GM12878 (cell line): ENCODE results near the gene SUMF1. TPM values are rescaled to one million over a fixed set of nuclear protein-coding genes. Genes with fewer than 3 reads are reported as not detected.

Source experiments
- ATAC-seq: fragments of 200-7000 bp; cut with Tn5 transposase; 3 replicates; pipeline ENCODE4 v1.9.1; 2020; ENCODE audit warnings: mild to moderate bottlenecking, moderate library complexity
- BruUV-seq: library from RNA; stranded (reverse); fragments of 400-500 nt; replicated peaks from 2 replicates; lab custom pipeline; 2021; lab: Mats Ljungman, UMichigan
- CTCF ChIA-PET: fragments of 300-600 bp; sonication (Branson Sonifier 250); formaldehyde crosslinking; extraction: SDS; loops from one replicate; lab custom pipeline; 2021; ENCODE audit warnings: inconsistent platforms; lab: Yijun Ruan, JAX
- POLR2A ChIA-PET: fragments of 350-600 bp; formaldehyde crosslinking; extraction: SDS; loops from one replicate; lab custom pipeline; 2021; ENCODE audit warnings: inconsistent platforms; lab: Charles Lee
- RAD21 ChIA-PET: fragments of 300-600 bp; sonication (Branson Sonifier 250); formaldehyde crosslinking; loops from one replicate; lab custom pipeline; 2023; ENCODE audit warnings: antibody characterized with exemption; ENCODE audit not compliant: unreplicated experiment; lab: Charles Lee
- SMC1A ChIA-PET: fragments of 300-600 bp; sonication (Branson Sonifier 250); formaldehyde crosslinking; loops from one replicate; lab custom pipeline; 2023; ENCODE audit not compliant: unreplicated experiment, uncharacterized antibody; lab: Charles Lee
- DNase-seq: peaks from one replicate; pipeline ENCODE4 v3.0.0-alpha.2; 2011; ENCODE audit warnings: low read depth, low spot score
- FAIRE-seq: peaks from 3 replicates; lab custom pipeline; 2011; peaks lifted over from hg19 to GRCh38; lab: Jason Lieb, UNC
- H2AFZ ChIP-seq: 2 replicates; pipeline ENCODE4 v1.6.0; 2011; ENCODE audit warnings: low read depth, low read length, control low read depth; ENCODE audit not compliant: control insufficient read depth
- H3K27ac ChIP-seq: 2 replicates; pipeline ENCODE4 v1.5.1; 2011; ENCODE audit warnings: control low read depth; ENCODE audit not compliant: control insufficient read depth, insufficient read depth
- H3K27me3 ChIP-seq, 2 experiments: replicated peaks in 1 of 2; 2 replicates each; pipeline versions ENCODE4 v1.6.0 to v1.6.1; 2011; ENCODE audit warnings: low read length in 1 of 2; ENCODE audit not compliant: control insufficient read depth in 2 of 2, insufficient read depth in 2 of 2
- H3K36me3 ChIP-seq, 2 experiments: 2 replicates each; pipeline ENCODE4 v1.5.1; 2011; ENCODE audit warnings: low read length in 1 of 2; ENCODE audit not compliant: control insufficient read depth in 2 of 2, insufficient read depth in 2 of 2
- H3K4me1 ChIP-seq: 2 replicates; pipeline ENCODE4 v1.6.1; 2011; ENCODE audit warnings: mild to moderate bottlenecking, low read length, moderate library complexity, mixed read lengths; ENCODE audit not compliant: control insufficient read depth, insufficient read depth
- H3K4me2 ChIP-seq: 2 replicates; pipeline ENCODE4 v1.6.0; 2011; ENCODE audit warnings: control low read depth; ENCODE audit not compliant: control insufficient read depth, insufficient read depth
- H3K4me3 ChIP-seq: fragments of 200-600 bp; sonication (generic); 2 replicates; pipeline ENCODE4 v1.5.1; 2016
- H3K79me2 ChIP-seq: 2 replicates; pipeline ENCODE4 v1.6.0; 2011; ENCODE audit warnings: low read length; ENCODE audit not compliant: control insufficient read depth, insufficient read depth
- H3K9ac ChIP-seq: 2 replicates; pipeline ENCODE4 v1.8.0; 2011; ENCODE audit warnings: low read length, control low read depth, mixed read lengths; ENCODE audit not compliant: control insufficient read depth, insufficient read depth
- H3K9me3 ChIP-seq: replicated peaks from 3 replicates; pipeline ENCODE4 v1.5.1; 2011; ENCODE audit warnings: mild to moderate bottlenecking, low read length; ENCODE audit not compliant: control insufficient read depth, insufficient read depth
- H4K20me1 ChIP-seq: 2 replicates; pipeline ENCODE4 v1.6.0; 2011; ENCODE audit not compliant: control insufficient read depth, insufficient read depth
- ASH2L ChIP-seq: fragments of 300-600, 200-600 bp; sonication (generic); IDR thresholded peaks from 2 replicates; pipeline ENCODE4 v1.6.1; 2017; ENCODE audit warnings: low read depth, mild to moderate bottlenecking, borderline replicate concordance
- CBX3 ChIP-seq: fragments of 200-600 bp; sonication (generic); IDR thresholded peaks from 2 replicates; pipeline ENCODE4 v1.6.1; 2016; ENCODE audit warnings: low read depth, borderline replicate concordance
- CREB1 ChIP-seq: IDR thresholded peaks from 2 replicates; pipeline ENCODE4 v1.6.1; 2012; ENCODE audit warnings: low read depth, mild to moderate bottlenecking, inconsistent platforms
- EED ChIP-seq: sonication (generic); IDR thresholded peaks from 2 replicates; pipeline ENCODE4 v1.6.1; 2016; ENCODE audit warnings: antibody characterized with exemption, low read depth
- ESRRA ChIP-seq: IDR thresholded peaks from 2 replicates; pipeline ENCODE4 v1.6.1; 2012; ENCODE audit warnings: mild to moderate bottlenecking, low read length, improper control_type of control experiment
- EZH2 ChIP-seq: IDR thresholded peaks from 2 replicates; pipeline ENCODE4 v1.6.1; 2012; ENCODE audit warnings: low read depth, mild to moderate bottlenecking, control low read depth, inconsistent platforms, low read length, borderline replicate concordance; ENCODE audit not compliant: control insufficient read depth
- GATAD2B ChIP-seq: fragments of 450-650 bp; conservative IDR thresholded peaks from 2 replicates; pipeline ENCODE4 v1.6.1; 2017; ENCODE audit warnings: low read depth, mild to moderate bottlenecking, moderate library complexity
- HDAC6 ChIP-seq: fragments of 200-600 bp; sonication (generic); IDR thresholded peaks from one replicate; pipeline ENCODE4 v1.8.0; 2017; ENCODE audit warnings: antibody characterized with exemption; ENCODE audit not compliant: unreplicated experiment
- IKZF2 ChIP-seq, 2 experiments: fragments of 450-650 bp; IDR thresholded peaks; 2 replicates each; pipeline ENCODE4 v1.6.1; 2017; ENCODE audit warnings: mild to moderate bottlenecking in 2 of 2, moderate library complexity in 2 of 2
- KAT2A ChIP-seq: conservative IDR thresholded peaks from 2 replicates; pipeline ENCODE4 v1.6.1; 2011; ENCODE audit warnings: low read depth, low read length; ENCODE audit not compliant: control insufficient read depth
- KLF5 ChIP-seq: fragments of 450-650 bp; IDR thresholded peaks from 2 replicates; pipeline ENCODE4 v1.6.1; 2014; ENCODE audit warnings: mild to moderate bottlenecking; ENCODE audit not compliant: partially characterized antibody
- MAX ChIP-seq: IDR thresholded peaks from 2 replicates; pipeline ENCODE4 v1.6.1; 2012; ENCODE audit warnings: low read depth, low read length, improper control_type of control experiment
- RBBP5 ChIP-seq: fragments of 200-600 bp; sonication (generic); conservative IDR thresholded peaks from 2 replicates; pipeline ENCODE4 v1.6.1; 2016
- RELB ChIP-seq: fragments of 450-650 bp; IDR thresholded peaks from 2 replicates; pipeline ENCODE4 v1.6.1; 2017; ENCODE audit warnings: low read depth, mild to moderate bottlenecking, moderate library complexity
- SMARCA5 ChIP-seq: fragments of 450-650 bp; IDR thresholded peaks from 2 replicates; pipeline ENCODE4 v1.6.1; 2017; ENCODE audit warnings: mild to moderate bottlenecking
- SPI1 ChIP-seq: IDR thresholded peaks from 2 replicates; pipeline ENCODE4 v1.6.1; 2011; ENCODE audit warnings: low read depth, mild to moderate bottlenecking, low read length, moderate library complexity, borderline replicate concordance; ENCODE audit not compliant: insufficient read depth
- SREBF1 ChIP-seq: IDR thresholded peaks from 2 replicates; pipeline ENCODE4 v1.6.1; 2012; ENCODE audit warnings: mild to moderate bottlenecking, low read length
- ZNF274 ChIP-seq: IDR thresholded peaks from one replicate; pipeline ENCODE4 v1.8.0; 2011; ENCODE audit not compliant: insufficient read length, insufficient read depth
- ZNF687 ChIP-seq: fragments of 450-650 bp; IDR thresholded peaks from 2 replicates; pipeline ENCODE4 v1.6.1; 2017; ENCODE audit warnings: mild to moderate bottlenecking, moderate library complexity
- in situ Hi-C: fragments of 300-500 bp; cut with MboI; formaldehyde crosslinking; loops from 9 replicates; pipeline ENCODE4 v1.14.3; 2018; ENCODE audit warnings: mixed read lengths
- intact Hi-C: fragments of 100-400 bp; cut with micrococcal nuclease; formaldehyde crosslinking; loops from one replicate; pipeline ENCODE4 v1.14.2; 2022; ENCODE audit not compliant: unreplicated experiment
- polyA plus RNA-seq, 11 experiments: library from polyadenylated mRNA; depleted of rRNA in 4 of 11; unstranded in 6 of 11; stranded (reverse) in 5 of 11; fragments of >200 nt; fragmentation: Nextera tagmentation in 4 of 11; fragmentation: Illumina TruSeq in 1 of 11; extraction: Ambion mirVana in 4 of 11; extraction: Trizol in 1 of 11; gene quantifications; 1 replicate in 1 of 11; 2 replicates in 10 of 11; pipeline versions ENCODE4 v1.2.1 to v1.2.3, GENCODE V29; 2011 to 2016; ENCODE audit warnings: inconsistent platforms in 2 of 11, missing spikeins in 2 of 11, low read depth in 1 of 11
- total RNA-seq, 4 experiments: library from RNA; depleted of rRNA in 3 of 4; stranded (reverse); fragments of >200 nt in 3 of 4; fragmentation: Illumina TruSeq in 1 of 4; extraction: Trizol in 1 of 4; gene quantifications; 2 replicates each; pipeline versions ENCODE4 v1.2.1 to v1.2.3, GENCODE V29; 2013 to 2021

SUMF1 gene
- total and polyA plus RNA-seq, 10 of the 15 experiments (the other 5 are each of a cell fraction or from before 2014, with no cell fraction given): 3.2 to 14.3 (median 8.5) TPM

GRCh38 chr3:4438296-4438695, 28.8 kb downstream of the SUMF1 start (continued):
- TF ChIP-seq RBBP5 (no peak), ZNF687 (no peak)

- no peak for ATAC-seq
- intact Hi-C loops: no loop called here
- RAD21 ChIA-PET: no interaction called here
- POLR2A ChIA-PET: no interaction called here
- Histone ChIP-seq H3K4me3 (no peak overlapping the region), H3K79me2 (no peaks in the 10 kb centered on the region), H3K27me3 (no peaks in the 10 kb centered on the region), H3K36me3 (no peaks in the 10 kb centered on the region; a peak in 1 of 4 replicates), H3K27ac (no peak overlapping the region), H4K20me1 (no peaks in the 10 kb centered on the region), H3K4me2 (no peak overlapping the region), H3K9ac (no peak overlapping the region), H3K9me3 (no peaks in the 10 kb centered on the region; the same call in 1 of the 3 replicates), H2AFZ (no peak overlapping the region), H3K4me1 (peaks cover 3% of the 10 kb centered on the region; the same call in 1 of the 2 replicates)
- BruUV-seq: no TSS peak
- no peak for DNase-seq
- no peak for FAIRE-seq
- TF ChIP-seq SMARCA5: no peak
- TF ChIP-seq ASH2L: no peak
- no peak for TF ChIP-seq CREB1
- TF ChIP-seq IKZF2 (IDR thresholded peaks at IDR 0.05): no peak
- no peak for TF ChIP-seq KAT2A
- TF ChIP-seq EED: no peak
- TF ChIP-seq KLF5: no peak
- no peak for TF ChIP-seq SPI1
- TF ChIP-seq CBX3: no peak
- TF ChIP-seq MAX: no peak
- no peak for TF ChIP-seq RELB
- no peak for TF ChIP-seq ESRRA
- no peak for TF ChIP-seq EZH2
- TF ChIP-seq SREBF1: no peak
- TF ChIP-seq ZNF274: no peak
- TF ChIP-seq GATAD2B: no peak
- TF ChIP-seq HDAC6: no peak
- CTCF ChIA-PET: no interaction called here
- in situ Hi-C loops: no loop called here
- SMC1A ChIA-PET: interaction anchor here (1.5 kb wide), 1 partner anchor 83 kb away, joined by 4 read pairs; no protein-coding TSS in a partner anchor
Observed at GRCh38 chr3:4432259-4432658, 34.8 kb downstream of the SUMF1 start.
